ENCODE data around the gene ITGB5.

GRCh38 chr3:124851905-124852304 is 35.3 kb downstream of the ITGB5 start:
- TF ChIP-seq CTCF (IDR thresholded peaks at IDR 0.05) (no peak), POLR2A (IDR thresholded peaks at IDR 0.05) (no peak), EP300 (IDR thresholded peaks at IDR 0.05) (no peak)

Measured in upper lobe of left lung (tissue), 4 donors.